H1 (cell line): Measurements from ENCODE around the gene RHBDF2. TPM values are rescaled to one million over a fixed set of nuclear protein-coding genes. Genes with fewer than 3 reads are reported as not detected.

Source experiments
- CTCF ChIA-PET: fragments of 300-600 bp; sonication (Branson Sonifier 250); formaldehyde crosslinking; loops from one replicate; lab custom pipeline; 2021; ENCODE audit not compliant: partially characterized antibody; lab: Charles Lee
- POLR2A ChIA-PET: fragments of 300-600 bp; sonication (Branson Sonifier 250); formaldehyde crosslinking; loops from one replicate; lab custom pipeline; 2021; ENCODE audit warnings: inconsistent platforms; ENCODE audit not compliant: partially characterized antibody; lab: Charles Lee
- DNase-seq, 2 experiments: peaks; one replicate each; pipeline versions ENCODE4 v3.0.0 to v3.0.0-alpha.2; 2010 to 2022; ENCODE audit warnings: low spot score in 2 of 2, low read depth in 1 of 2, mixed read lengths in 1 of 2
- FAIRE-seq: peaks from 2 replicates; lab custom pipeline; 2011; peaks lifted over from hg19 to GRCh38; lab: Jason Lieb, UNC
- H2AFZ ChIP-seq: 2 replicates; pipeline ENCODE4 v1.8.1; 2012; ENCODE audit warnings: low read length, inconsistent platforms
- H2AK5ac ChIP-seq: 2 replicates; pipeline ENCODE4 v1.6.1; 2013; ENCODE audit warnings: low read depth, low read length
- H2BK120ac ChIP-seq: replicated peaks from 2 replicates; pipeline ENCODE3; 2013; ENCODE audit warnings: low read depth, low read length, inconsistent platforms
- H2BK12ac ChIP-seq: 2 replicates; pipeline ENCODE4 v1.6.1; 2013; ENCODE audit warnings: low read depth, low read length
- H2BK15ac ChIP-seq: 2 replicates; pipeline ENCODE4 v1.6.1; 2013; ENCODE audit warnings: low read length
- H2BK20ac ChIP-seq: 2 replicates; pipeline ENCODE4 v1.6.1; 2013; ENCODE audit warnings: low read length
- H2BK5ac ChIP-seq: 2 replicates; pipeline ENCODE4 v1.6.1; 2013; ENCODE audit warnings: low read depth, low read length
- H3K14ac ChIP-seq: 2 replicates; pipeline ENCODE4 v1.6.1; 2013; ENCODE audit warnings: inconsistent platforms; ENCODE audit not compliant: insufficient read length
- H3K18ac ChIP-seq: 2 replicates; pipeline ENCODE4 v1.6.1; 2013; ENCODE audit warnings: low read length; ENCODE audit errors: extremely low read depth
- H3K23ac ChIP-seq: 2 replicates; pipeline ENCODE4 v1.6.1; 2013; ENCODE audit warnings: inconsistent platforms; ENCODE audit not compliant: insufficient read length
- H3K23me2 ChIP-seq: 2 replicates; pipeline ENCODE4 v1.6.1; 2013; ENCODE audit warnings: low read depth, low read length
- H3K27ac ChIP-seq: 2 replicates; pipeline ENCODE4 v1.6.1; 2011; ENCODE audit warnings: low read depth, low read length, inconsistent platforms
- H3K27me3 ChIP-seq, 4 experiments: replicated peaks in 1 of 4; 1 replicate in 1 of 4; 2 replicates in 3 of 4; pipeline versions ENCODE4 v1.6.1 to v1.8.1; 2011 to 2013; ENCODE audit warnings: low read length in 3 of 4, mild to moderate bottlenecking in 3 of 4, inconsistent platforms in 2 of 4, mixed read lengths in 2 of 4, moderate library complexity in 1 of 4; ENCODE audit not compliant: control insufficient read depth in 3 of 4, insufficient read depth in 3 of 4; ENCODE audit errors: extremely low read depth in 1 of 4
- H3K36me3 ChIP-seq, 4 experiments: 2 replicates each; pipeline versions ENCODE4 v1.6.1 to v1.8.1; 2011 to 2013; ENCODE audit warnings: mild to moderate bottlenecking in 4 of 4, low read length in 3 of 4, moderate library complexity in 2 of 4, control low read depth in 1 of 4, inconsistent platforms in 1 of 4; ENCODE audit not compliant: insufficient read depth in 4 of 4, control insufficient read depth in 2 of 4
- H3K4ac ChIP-seq: replicated peaks from 2 replicates; pipeline ENCODE3; 2013; ENCODE audit warnings: low read length, low read depth, mixed read lengths, inconsistent platforms; ENCODE audit not compliant: insufficient read length
- H3K4me1 ChIP-seq, 4 experiments: replicated peaks in 1 of 4; 1 replicate in 1 of 4; 2 replicates in 3 of 4; pipeline versions ENCODE4 v1.6.1 to v1.8.1; 2011 to 2013; ENCODE audit warnings: low read length in 3 of 4, inconsistent platforms in 2 of 4, mixed read lengths in 1 of 4; ENCODE audit not compliant: insufficient read depth in 4 of 4, control insufficient read depth in 3 of 4
- H3K4me2 ChIP-seq, 2 experiments: 2 replicates each; pipeline versions ENCODE4 v1.6.1 to v1.8.1; 2011 to 2013; ENCODE audit warnings: low read depth in 2 of 2, low read length in 2 of 2, control low read depth in 1 of 2, inconsistent platforms in 1 of 2, mild to moderate bottlenecking in 1 of 2; ENCODE audit not compliant: insufficient read depth in 1 of 2
- H3K4me3 ChIP-seq, 4 experiments: fragments of 200-600, 300-600 bp in 1 of 4; sonication (generic), shearing (Covaris generic), sonication (Bioruptor Twin) in 1 of 4; 2 replicates each; pipeline versions ENCODE4 v1.5.1 to v1.8.1; 2011 to 2016; ENCODE audit warnings: low read length in 4 of 4, low read depth in 3 of 4, control low read depth in 2 of 4, inconsistent platforms in 2 of 4, mild to moderate bottlenecking in 2 of 4, mixed read lengths in 1 of 4, moderate library complexity in 1 of 4; ENCODE audit not compliant: insufficient read depth in 2 of 4; ENCODE audit errors: extremely low read depth in 1 of 4
- H3K56ac ChIP-seq: replicated peaks from 2 replicates; pipeline ENCODE3; 2013; ENCODE audit warnings: low read depth, mild to moderate bottlenecking, mixed read lengths, low read length, inconsistent platforms; ENCODE audit not compliant: insufficient read length
- H3K79me1 ChIP-seq: 2 replicates; pipeline ENCODE4 v1.6.1; 2013; ENCODE audit warnings: low read depth, low read length, control low read depth
- H3K79me2 ChIP-seq, 2 experiments: 2 replicates each; pipeline versions ENCODE4 v1.6.1 to v1.8.1; 2012 to 2013; ENCODE audit warnings: low read length in 2 of 2, mild to moderate bottlenecking in 2 of 2, inconsistent platforms in 1 of 2; ENCODE audit not compliant: insufficient read depth in 2 of 2, control insufficient read depth in 1 of 2
- H3K9ac ChIP-seq, 4 experiments: replicated peaks in 1 of 4; 1 replicate in 1 of 4; 2 replicates in 3 of 4; pipeline versions ENCODE4 v1.6.1 to v1.8.1; 2011 to 2013; ENCODE audit warnings: low read depth in 3 of 4, low read length in 3 of 4, control low read depth in 2 of 4, mild to moderate bottlenecking in 2 of 4, moderate library complexity in 2 of 4, inconsistent platforms in 1 of 4; ENCODE audit errors: extremely low read depth in 1 of 4
- H3K9me3 ChIP-seq, 2 experiments: 2 replicates each; pipeline versions ENCODE4 v1.6.1 to v1.8.1; 2012 to 2013; ENCODE audit warnings: mild to moderate bottlenecking in 2 of 2, moderate library complexity in 2 of 2, control low read depth in 1 of 2, inconsistent platforms in 1 of 2, low read depth in 1 of 2, low read length in 1 of 2, mixed read lengths in 1 of 2; ENCODE audit not compliant: insufficient read depth in 2 of 2
- H4K20me1 ChIP-seq, 2 experiments: replicated peaks in 1 of 2; 2 replicates each; pipeline versions ENCODE3 to v1.8.1; 2011 to 2013; ENCODE audit warnings: inconsistent platforms in 2 of 2, low read length in 2 of 2, mild to moderate bottlenecking in 1 of 2; ENCODE audit not compliant: insufficient read depth in 2 of 2, control insufficient read depth in 1 of 2
- H4K5ac ChIP-seq: 2 replicates; pipeline ENCODE4 v1.6.1; 2013; ENCODE audit warnings: low read length, low read depth, mixed read lengths, inconsistent platforms; ENCODE audit not compliant: insufficient read length
- H4K8ac ChIP-seq: 2 replicates; pipeline ENCODE4 v1.8.0; 2013; ENCODE audit warnings: mild to moderate bottlenecking, moderate library complexity, low read length, inconsistent platforms; ENCODE audit not compliant: insufficient read depth; ENCODE audit errors: extremely low read depth
- H4K91ac ChIP-seq: replicated peaks from 2 replicates; pipeline ENCODE3; 2013; ENCODE audit warnings: low read length, mixed read lengths, inconsistent platforms; ENCODE audit not compliant: insufficient read length
- CTBP2 ChIP-seq: IDR thresholded peaks from 2 replicates; pipeline ENCODE4 v1.7.0; 2011; ENCODE audit warnings: borderline replicate concordance, mild to moderate bottlenecking, moderate library complexity, mixed read lengths, low read length; ENCODE audit not compliant: insufficient read depth, insufficient read length
- GTF2F1 ChIP-seq: IDR thresholded peaks from 2 replicates; pipeline ENCODE4 v1.6.1; 2012; ENCODE audit warnings: low read depth, low read length, improper control_type of control experiment, borderline replicate concordance
- KDM5A ChIP-seq: fragments of 200-600 bp; IDR thresholded peaks from 2 replicates; pipeline ENCODE4 v1.7.1; 2012; ENCODE audit warnings: mild to moderate bottlenecking, low read length, inconsistent platforms, mixed read lengths
- PHF8 ChIP-seq: fragments of 200-600 bp; sonication (generic); conservative IDR thresholded peaks from 2 replicates; pipeline ENCODE4 v1.7.1; 2012; ENCODE audit warnings: low read depth, mild to moderate bottlenecking, inconsistent platforms, low read length, moderate library complexity
- RNF2 ChIP-seq: fragments of 200-900, 300-1000 bp; sonication (generic); IDR thresholded peaks from 2 replicates; pipeline ENCODE4 v1.7.1; 2016; ENCODE audit warnings: borderline replicate concordance, low read depth, mild to moderate bottlenecking, antibody characterized with exemption, low read length; ENCODE audit not compliant: poor library complexity, severe bottlenecking; ENCODE audit errors: missing control alignments
- SIX5 ChIP-seq: IDR thresholded peaks from 2 replicates; pipeline ENCODE4 v1.6.1; 2011; ENCODE audit warnings: mild to moderate bottlenecking, low read depth, low read length
- SP2 ChIP-seq: IDR thresholded peaks from 2 replicates; pipeline ENCODE4 v1.6.1; 2012; ENCODE audit warnings: mild to moderate bottlenecking, low read length, inconsistent platforms
- SP4 ChIP-seq: IDR thresholded peaks from 2 replicates; pipeline ENCODE4 v1.6.1; 2012; ENCODE audit warnings: low read length, inconsistent platforms
- TBP ChIP-seq: IDR thresholded peaks from 2 replicates; pipeline ENCODE4 v1.6.1; 2011; ENCODE audit warnings: low read depth, low read length, improper control_type of control experiment
- TCF12 ChIP-seq: IDR thresholded peaks from 2 replicates; pipeline ENCODE4 v1.6.1; 2011; ENCODE audit warnings: low read depth, mild to moderate bottlenecking, low read length
- WGBS, 2 experiments: shearing (Covaris generic) in 1 of 2; methylation state at CpG; one replicate each; pipeline versions ENCODE4 v1.1.6 to v1.1.7; 2013 to 2015; ENCODE audit warnings: low lambda C conversion rate in 2 of 2, mixed read lengths in 2 of 2, inconsistent platforms in 1 of 2, low coverage in 1 of 2, missing lambda C conversion rate in 1 of 2; ENCODE audit not compliant: insufficient replicate concordance in 2 of 2, insufficient coverage in 1 of 2, insufficient read length in 1 of 2; ENCODE audit errors: extremely low coverage in 1 of 2, missing lambda C conversion rate in 1 of 2; 5-methylcytosine and 5-hydroxymethylcytosine counted together
- polyA plus RNA-seq, 7 experiments: library from polyadenylated mRNA; depleted of rRNA in 3 of 7; stranded (reverse) in 5 of 7; unstranded in 2 of 7; fragments of >200 nt in 5 of 7; fragments of 200-250 nt in 2 of 7; gene quantifications; 1 replicate in 5 of 7; 2 replicates in 1 of 7; 4 replicates in 1 of 7; pipeline versions ENCODE4 v1.2.1 to v1.2.3, GENCODE V29; 2011 to 2013; ENCODE audit warnings: missing spikeins in 2 of 7, mixed read lengths in 2 of 7
- total RNA-seq: library from RNA; stranded (reverse); fragmentation: NEBNext Ultra II Directional; extraction: Animal tissue kit (Norgen Biotek cat#: 25700); gene quantifications from 2 replicates; pipeline ENCODE4 v1.2.1, GENCODE V29; 2021
- TF ChIP-seq, protein P1 (sequence below): IDR thresholded peaks from 2 replicates; pipeline ENCODE4 v1.6.1; 2011; ENCODE audit warnings: low read depth, mild to moderate bottlenecking, low read length; ENCODE audit not compliant: insufficient read depth
- TF ChIP-seq, protein P2 (sequence below): IDR thresholded peaks from 2 replicates; pipeline ENCODE4 v1.6.1; 2012; ENCODE audit warnings: low read length, inconsistent platforms

Gene RHBDF2
- total and polyA plus RNA-seq, 2 of the 8 experiments (the other 6 are each of a cell fraction or from before 2014, with no cell fraction given): 21.2 to 25.9 TPM

DNA sequence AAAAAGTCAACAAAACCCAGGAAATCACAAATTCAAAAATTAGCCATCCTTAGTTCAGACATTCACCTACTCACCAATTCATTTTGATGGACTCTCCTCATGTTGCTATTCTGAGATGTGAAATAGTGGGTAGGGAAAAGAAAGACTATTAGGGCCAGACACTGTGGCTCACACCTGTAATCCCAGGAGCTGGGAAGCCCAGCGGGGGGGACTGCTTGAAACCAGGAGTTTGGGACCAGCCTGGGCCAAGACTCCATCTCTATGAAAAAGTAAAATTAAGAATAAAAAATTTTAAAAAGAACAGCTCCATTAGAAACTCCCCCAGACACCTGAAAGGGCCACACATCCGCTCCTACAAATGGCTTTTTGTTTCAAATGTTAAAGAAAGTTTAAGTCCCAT is 69.7 kb downstream of the RHBDF2 start:
- Histone ChIP-seq H3K14ac (no peak overlapping the region), H3K23me2 (no peaks in the 10 kb centered on the region), H3K56ac (no peak overlapping the region), H3K18ac (no peak overlapping the region), H2BK20ac (no peak overlapping the region), H3K79me2 (peaks cover 13 to 89% of the 10 kb centered on the region in 2 experiments), H3K9ac (no peak overlapping the region), H3K27me3 (no peaks in the 10 kb centered on the region), H3K4me1 (peaks cover 0 to 22% (median 7%) of the 10 kb centered on the region in 4 experiments), H2AK5ac (no peak overlapping the region), H3K36me3 (no peaks in the 10 kb centered on the region), H3K9me3 (no peaks in the 10 kb centered on the region), H4K20me1 (peaks cover 20 to 30% of the 10 kb centered on the region in 2 experiments), H3K4me2 (no peak overlapping the region), H4K8ac (no peak overlapping the region), H3K79me1 (peaks cover 23% of the 10 kb centered on the region), H4K5ac (no peak overlapping the region), H2BK15ac (no peak overlapping the region), H2BK120ac (no peak overlapping the region), H2BK5ac (no peak overlapping the region), H2BK12ac (no peak overlapping the region), H3K27ac (no peak overlapping the region), H2AFZ (no peak overlapping the region), H4K91ac (no peak overlapping the region), H3K23ac (no peak overlapping the region), H3K4ac (no peak overlapping the region), H3K4me3 (no peak overlapping the region)
- ChIA-PET POLR2A (interaction anchor here (0.6 to 1.7 kb wide), 2 partner anchors 15 to 42 kb away, joined by 3 to 4 read pairs; no protein-coding TSS in a partner anchor), CTCF (interaction anchor here (0.8 to 2.6 kb wide), 13 partner anchors 11 to 68 kb away, joined by 3 to 18 read pairs (median 5); no protein-coding TSS in a partner anchor)
- FAIRE-seq (no peak), DNase-seq (no peak)
- WGBS, 2 experiments: 53% methylated on average over 2 of the region's 2 CpGs; no CpG with 5 or more reads in 1 of the 2 experiments
- TF ChIP-seq SP4: no peak
- no peak for TF ChIP-seq KDM5A
- TF ChIP-seq TBP: no peak
- TF ChIP-seq SIX5: no peak
- no peak for TF ChIP-seq CTBP2
- TF ChIP-seq, protein P1, sequence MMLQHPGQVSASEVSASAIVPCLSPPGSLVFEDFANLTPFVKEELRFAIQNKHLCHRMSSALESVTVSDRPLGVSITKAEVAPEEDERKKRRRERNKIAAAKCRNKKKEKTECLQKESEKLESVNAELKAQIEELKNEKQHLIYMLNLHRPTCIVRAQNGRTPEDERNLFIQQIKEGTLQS: no peak
- TF ChIP-seq RNF2: no peak
- TF ChIP-seq, protein P2, sequence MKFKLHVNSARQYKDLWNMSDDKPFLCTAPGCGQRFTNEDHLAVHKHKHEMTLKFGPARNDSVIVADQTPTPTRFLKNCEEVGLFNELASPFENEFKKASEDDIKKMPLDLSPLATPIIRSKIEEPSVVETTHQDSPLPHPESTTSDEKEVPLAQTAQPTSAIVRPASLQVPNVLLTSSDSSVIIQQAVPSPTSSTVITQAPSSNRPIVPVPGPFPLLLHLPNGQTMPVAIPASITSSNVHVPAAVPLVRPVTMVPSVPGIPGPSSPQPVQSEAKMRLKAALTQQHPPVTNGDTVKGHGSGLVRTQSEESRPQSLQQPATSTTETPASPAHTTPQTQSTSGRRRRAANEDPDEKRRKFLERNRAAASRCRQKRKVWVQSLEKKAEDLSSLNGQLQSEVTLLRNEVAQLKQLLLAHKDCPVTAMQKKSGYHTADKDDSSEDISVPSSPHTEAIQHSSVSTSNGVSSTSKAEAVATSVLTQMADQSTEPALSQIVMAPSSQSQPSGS: no peak
- no peak for TF ChIP-seq TCF12
- TF ChIP-seq GTF2F1: no peak
- TF ChIP-seq SP2: no peak
- TF ChIP-seq PHF8: no peak
